ENCODE data around the gene FBRSL1. TPM values are rescaled to one million over a fixed set of nuclear protein-coding genes. Genes with fewer than 3 reads are reported as not detected.

Gene FBRSL1
- polyA plus RNA-seq, 3 donors = 0.39 to 28.7 (median 0.74) TPM

- 82% methylated on average over 4 of the region's 5 CpGs for WGBS (ENCODE audit: insufficient coverage)
- H3K27me3 Mint-ChIP-seq (ENCODE audit: low read depth in 3 of 3) = peaks cover 0 to 2% (median 0%) of the 10 kb centered on the region in 3 donors
- H3K4me3 Mint-ChIP-seq = no peak overlapping the region
- Histone ChIP-seq H3K9me3 (replicated peaks in 1 of 2; ENCODE audit: control insufficient read depth in 1 of 2, insufficient read depth in 1 of 2, low read length in 2 of 2) (no peaks in the 10 kb centered on the region), H3K4me2 (replicated peaks; ENCODE audit: extremely low read depth, low read length, poor library complexity, severe bottlenecking) (no peak overlapping the region), H3K4me1 (ENCODE audit: control insufficient read depth in 1 of 2, insufficient read depth in 2 of 2, low read length in 2 of 2) (peaks cover 49 to 71% of the 10 kb centered on the region in 2 donors), H3K4me3 (replicated peaks in 1 of 3; ENCODE audit: low read depth in 2 of 3, low read length in 3 of 3) (no peak overlapping the region), H3K27ac (ENCODE audit: low read depth in 1 of 2, low read length in 2 of 2) (peak overlapping the region in 1 of 2 donors; percentile 70), H3K27me3 (ENCODE audit: control insufficient read depth in 2 of 2, insufficient read depth in 2 of 2, low read length in 2 of 2) (no peaks in the 10 kb centered on the region), H3K79me2 (ENCODE audit: insufficient read depth, low read length) (peaks cover 98% of the 10 kb centered on the region), H3K36me3 (replicated peaks in 1 of 2; ENCODE audit: control insufficient read depth in 1 of 2, insufficient read depth in 2 of 2, low read length in 2 of 2) (peaks cover 3 to 10% of the 10 kb centered on the region in 2 donors), H4K20me1 (ENCODE audit: insufficient read depth, low read length) (peaks cover 100% of the 10 kb centered on the region), H3K9ac (ENCODE audit: insufficient read depth, low read length, poor library complexity, severe bottlenecking) (no peak overlapping the region), H2AFZ (ENCODE audit: insufficient read depth, low read depth, low read length, poor library complexity, severe bottlenecking) (no peak overlapping the region)
- peaks cover 0 to 9% of the 10 kb centered on the region in 2 donors for H3K36me3 Mint-ChIP-seq
- intact Hi-C loops (cut with micrococcal nuclease) = loop anchor here (10.0 kb wide), 2 partner anchors 321 to 419 kb away; partner anchors contain the start of gene GOLGA3 (in 1 of the 2)
- DNase-seq = no peak
- no peaks in the 10 kb centered on the region for H3K9me3 Mint-ChIP-seq
- TF ChIP-seq, protein P1, sequence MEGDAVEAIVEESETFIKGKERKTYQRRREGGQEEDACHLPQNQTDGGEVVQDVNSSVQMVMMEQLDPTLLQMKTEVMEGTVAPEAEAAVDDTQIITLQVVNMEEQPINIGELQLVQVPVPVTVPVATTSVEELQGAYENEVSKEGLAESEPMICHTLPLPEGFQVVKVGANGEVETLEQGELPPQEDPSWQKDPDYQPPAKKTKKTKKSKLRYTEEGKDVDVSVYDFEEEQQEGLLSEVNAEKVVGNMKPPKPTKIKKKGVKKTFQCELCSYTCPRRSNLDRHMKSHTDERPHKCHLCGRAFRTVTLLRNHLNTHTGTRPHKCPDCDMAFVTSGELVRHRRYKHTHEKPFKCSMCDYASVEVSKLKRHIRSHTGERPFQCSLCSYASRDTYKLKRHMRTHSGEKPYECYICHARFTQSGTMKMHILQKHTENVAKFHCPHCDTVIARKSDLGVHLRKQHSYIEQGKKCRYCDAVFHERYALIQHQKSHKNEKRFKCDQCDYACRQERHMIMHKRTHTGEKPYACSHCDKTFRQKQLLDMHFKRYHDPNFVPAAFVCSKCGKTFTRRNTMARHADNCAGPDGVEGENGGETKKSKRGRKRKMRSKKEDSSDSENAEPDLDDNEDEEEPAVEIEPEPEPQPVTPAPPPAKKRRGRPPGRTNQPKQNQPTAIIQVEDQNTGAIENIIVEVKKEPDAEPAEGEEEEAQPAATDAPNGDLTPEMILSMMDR (IDR thresholded peaks at IDR 0.05) = no peak
- peaks cover 62% of the 10 kb centered on the region for H3K4me1 Mint-ChIP-seq
- peak overlapping the region in 2 of 7 donors; percentile 65 to 79 for H3K27ac Mint-ChIP-seq
Measured at GRCh38 chr12:132503618-132504204, 13.8 kb downstream of the FBRSL1 start.

DNA sequence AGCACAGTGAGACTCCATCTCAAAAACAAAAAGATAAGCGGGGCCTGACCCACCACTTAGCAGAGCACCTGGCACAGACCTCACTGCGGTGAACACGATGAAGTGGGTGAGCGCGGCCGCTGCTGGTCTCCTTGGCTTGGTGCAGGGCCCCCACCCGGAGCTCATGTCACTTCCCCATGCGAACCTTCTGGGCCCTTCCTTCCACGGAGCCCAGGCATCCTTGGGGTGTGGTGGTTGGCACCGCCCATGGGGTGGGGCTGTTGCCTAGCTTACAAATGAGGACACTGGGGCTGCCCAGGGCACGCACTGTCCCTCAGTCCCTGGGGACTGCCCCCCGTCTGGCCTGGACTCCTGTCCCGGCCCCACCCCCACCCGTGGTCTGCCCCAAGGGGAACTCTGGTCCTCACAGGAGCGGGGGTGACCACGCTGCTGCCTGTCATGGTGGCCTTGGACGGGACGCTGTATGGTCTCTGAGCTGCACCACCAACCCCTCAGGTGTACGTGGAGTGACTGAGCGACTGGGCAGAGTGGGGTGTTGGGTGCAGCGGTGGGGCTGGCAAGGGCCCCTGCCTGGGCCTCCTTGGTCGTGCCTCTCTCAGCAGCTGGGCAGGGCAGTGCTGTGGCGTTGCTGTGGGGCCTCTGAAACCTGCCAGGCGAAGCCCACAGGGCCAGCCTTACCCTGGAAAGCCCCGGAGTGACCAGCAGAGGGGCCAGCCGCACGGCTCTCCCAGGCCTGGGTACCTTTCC, 15.3 kb downstream of the FBRSL1 start:
- intact Hi-C loops (cut with micrococcal nuclease) = loop anchor here (10.0 kb wide), 2 partner anchors 320 to 420 kb away; partner anchors contain the start of gene GOLGA3 (in 1 of the 2)
- Histone ChIP-seq H3K4me1 (ENCODE audit: control insufficient read depth in 1 of 2, insufficient read depth in 2 of 2, low read length in 2 of 2) (peaks cover 49 to 66% of the 10 kb centered on the region in 2 donors), H3K79me2 (ENCODE audit: insufficient read depth, low read length) (peaks cover 91% of the 10 kb centered on the region), H3K4me3 (replicated peaks in 1 of 3; ENCODE audit: low read depth in 2 of 3, low read length in 3 of 3) (peak overlapping the region in 1 of 3 experiments; percentile 44), H2AFZ (ENCODE audit: insufficient read depth, low read depth, low read length, poor library complexity, severe bottlenecking) (no peak overlapping the region), H3K9ac (ENCODE audit: insufficient read depth, low read length, poor library complexity, severe bottlenecking) (peak overlapping the region; percentile 23), H4K20me1 (ENCODE audit: insufficient read depth, low read length) (peaks cover 100% of the 10 kb centered on the region), H3K4me2 (replicated peaks; ENCODE audit: extremely low read depth, low read length, poor library complexity, severe bottlenecking) (peak overlapping the region; percentile 59), H3K27ac (ENCODE audit: low read depth in 1 of 2, low read length in 2 of 2) (peak overlapping the region; percentile 53 to 70), H3K9me3 (replicated peaks in 1 of 2; ENCODE audit: control insufficient read depth in 1 of 2, insufficient read depth in 1 of 2, low read length in 2 of 2) (no peaks in the 10 kb centered on the region), H3K27me3 (ENCODE audit: control insufficient read depth in 2 of 2, insufficient read depth in 2 of 2, low read length in 2 of 2) (no peaks in the 10 kb centered on the region), H3K36me3 (replicated peaks in 1 of 2; ENCODE audit: control insufficient read depth in 1 of 2, insufficient read depth in 2 of 2, low read length in 2 of 2) (peaks cover 7 to 18% of the 10 kb centered on the region in 2 donors)
- 46% methylated on average over 26 of the region's 27 CpGs for WGBS (ENCODE audit: insufficient coverage)
- H3K4me3 Mint-ChIP-seq = peak overlapping the region; percentile 59 to 81
- no peaks in the 10 kb centered on the region for H3K9me3 Mint-ChIP-seq
- H3K27ac Mint-ChIP-seq = peak overlapping the region; percentile 54 to 90 (median 83)
- peaks cover 0 to 15% (median 0%) of the 10 kb centered on the region in 3 donors for H3K27me3 Mint-ChIP-seq (ENCODE audit: low read depth in 3 of 3)
- TF ChIP-seq, protein P1 (IDR thresholded peaks at IDR 0.05) = peak; percentile 44
- peaks cover 58% of the 10 kb centered on the region for H3K4me1 Mint-ChIP-seq
- H3K36me3 Mint-ChIP-seq = peaks cover 0 to 9% of the 10 kb centered on the region in 2 donors
- peak; percentile 83 to 86 (median 84) for DNase-seq
